K562 (cell line): ENCODE results near the gene MXRA7. TPM values are rescaled to one million over a fixed set of nuclear protein-coding genes. Genes with fewer than 3 reads are reported as not detected.

Experiments
- BACH1 ChIP-seq: fragments of 200-800 bp; sonication (Bioruptor generic); IDR thresholded peaks from 2 replicates; pipeline ENCODE4 v1.6.1; 2016; ENCODE audit warnings: missing genetic modification characterization, missing compliant biosample characterization
- E2F3 ChIP-seq: fragments of 250-450 bp; sonication (Bioruptor Pico); IDR thresholded peaks from 2 replicates; pipeline ENCODE4 v1.4.0; 2020; ENCODE audit warnings: mild to moderate bottlenecking
- EP300 ChIP-seq: IDR thresholded peaks from 2 replicates; pipeline ENCODE4 v1.6.1; 2012; ENCODE audit warnings: low read length, improper control_type of control experiment
- EZH2 ChIP-seq: IDR thresholded peaks from 2 replicates; pipeline ENCODE4 v1.6.1; 2012; ENCODE audit warnings: low read depth, mild to moderate bottlenecking, inconsistent platforms, low read length, borderline replicate concordance
- MED1 ChIP-seq: sonication (generic); formaldehyde crosslinking; IDR thresholded peaks from 2 replicates; pipeline ENCODE4 v1.8.1; 2023; ENCODE audit warnings: missing genetic modification reagents, borderline replicate concordance
- MEF2A ChIP-seq: IDR thresholded peaks from 2 replicates; pipeline ENCODE4 v1.6.1; 2011; ENCODE audit warnings: low read depth, mild to moderate bottlenecking, low read length, moderate library complexity; ENCODE audit not compliant: control insufficient read depth
- PCBP2 ChIP-seq: fragments of 200-400 bp; formaldehyde crosslinking; IDR thresholded peaks from 2 replicates; pipeline ENCODE4 v1.6.1; 2018; ENCODE audit warnings: low read length, low read depth, mild to moderate bottlenecking, moderate library complexity; ENCODE audit not compliant: poor library complexity, severe bottlenecking
- RAD21 ChIP-seq, 2 experiments: fragments of 250-450 bp in 1 of 2; fragments of 450-650 bp in 1 of 2; sonication (Bioruptor Pico) in 1 of 2; formaldehyde crosslinking in 1 of 2; IDR thresholded peaks in 1 of 2; conservative IDR thresholded peaks in 1 of 2; 2 replicates each; pipeline versions ENCODE4 v1.4.0 to v1.8.0; 2020 to 2022; ENCODE audit warnings: mild to moderate bottlenecking in 2 of 2, moderate library complexity in 1 of 2
- RUNX1 ChIP-seq: sonication (generic); IDR thresholded peaks from 2 replicates; pipeline ENCODE4 v1.6.1; 2016; ENCODE audit warnings: antibody characterized with exemption, low read depth
- SIRT6 ChIP-seq: IDR thresholded peaks from one replicate; pipeline ENCODE4 v1.6.1; 2012; ENCODE audit warnings: low read depth, mild to moderate bottlenecking, control low read depth, inconsistent platforms, low read length, moderate library complexity
- SOX6 ChIP-seq: fragments of 450-650 bp; IDR thresholded peaks from 2 replicates; pipeline ENCODE4 v1.6.1; 2014; ENCODE audit warnings: mild to moderate bottlenecking
- SUPT5H ChIP-seq: fragments of 450-650 bp; IDR thresholded peaks from 2 replicates; pipeline ENCODE4 v1.6.1; 2016
- TCF7L2 ChIP-seq: fragments of 150-350 bp; IDR thresholded peaks from 2 replicates; pipeline ENCODE4 v1.6.1; 2016; ENCODE audit warnings: low read depth, mild to moderate bottlenecking, low read length, moderate library complexity
- polyA plus RNA-seq, 8 experiments: library from polyadenylated mRNA; depleted of rRNA in 4 of 8; stranded (reverse) in 5 of 8; unstranded in 3 of 8; fragments of >200 nt; fragmentation: Nextera tagmentation in 2 of 8; fragmentation: Illumina TruSeq in 1 of 8; extraction: Ambion mirVana in 2 of 8; extraction: Trizol in 1 of 8; gene quantifications; 2 replicates each; pipeline versions ENCODE4 v1.2.1 to v1.2.3, GENCODE V29; 2011 to 2014; ENCODE audit warnings: inconsistent platforms in 1 of 8, missing spikeins in 1 of 8
- total RNA-seq, 7 experiments: library from RNA; depleted of rRNA in 6 of 7; stranded (reverse); fragments of >200 nt in 6 of 7; fragmentation: Illumina TruSeq in 2 of 7; extraction: Trizol in 2 of 7; gene quantifications; 2 replicates each; pipeline versions ENCODE4 v1.2.1 to v1.2.3, GENCODE V29; 2011 to 2021; ENCODE audit warnings: low replicate concordance in 1 of 7
- TF ChIP-seq, protein P1 (sequence below): sonication (generic); formaldehyde crosslinking; IDR thresholded peaks from 2 replicates; pipeline ENCODE4 v1.8.0; 2023; ENCODE audit warnings: mild to moderate bottlenecking, missing genetic modification reagents
- TF ChIP-seq, protein P2 (sequence below): sonication (generic); formaldehyde crosslinking; IDR thresholded peaks from 2 replicates; pipeline ENCODE4 v1.8.0; 2022; ENCODE audit warnings: missing genetic modification reagents, mild to moderate bottlenecking, borderline replicate concordance
- TF ChIP-seq, protein P3 (sequence below): fragments of 450-650 bp; formaldehyde crosslinking; IDR thresholded peaks from 2 replicates; pipeline ENCODE4 v1.4.0; 2020; ENCODE audit warnings: mild to moderate bottlenecking, moderate library complexity
- TF ChIP-seq, protein P4 (sequence below): fragments of 450-650 bp; IDR thresholded peaks from 2 replicates; pipeline ENCODE4 v1.6.1; 2018; ENCODE audit warnings: mild to moderate bottlenecking, low read depth; ENCODE audit not compliant: partially characterized antibody
- TF ChIP-seq, protein P5 (sequence below): fragments of 250-450 bp; sonication (Bioruptor Pico); IDR thresholded peaks from 2 replicates; pipeline ENCODE4 v1.8.0; 2022; ENCODE audit warnings: moderate library complexity, mild to moderate bottlenecking, inconsistent platforms
- TF ChIP-seq, protein P6 (sequence below): fragments of 450-650 bp; formaldehyde crosslinking; IDR thresholded peaks from 2 replicates; pipeline ENCODE4 v1.4.0; 2020; ENCODE audit warnings: mild to moderate bottlenecking, moderate library complexity

MXRA7 gene
- total and polyA plus RNA-seq, 9 of the 15 experiments (the other 6 are each of a cell fraction or from before 2014, with no cell fraction given), result 2.6 to 38.4 (median 14.3) TPM

DNA sequence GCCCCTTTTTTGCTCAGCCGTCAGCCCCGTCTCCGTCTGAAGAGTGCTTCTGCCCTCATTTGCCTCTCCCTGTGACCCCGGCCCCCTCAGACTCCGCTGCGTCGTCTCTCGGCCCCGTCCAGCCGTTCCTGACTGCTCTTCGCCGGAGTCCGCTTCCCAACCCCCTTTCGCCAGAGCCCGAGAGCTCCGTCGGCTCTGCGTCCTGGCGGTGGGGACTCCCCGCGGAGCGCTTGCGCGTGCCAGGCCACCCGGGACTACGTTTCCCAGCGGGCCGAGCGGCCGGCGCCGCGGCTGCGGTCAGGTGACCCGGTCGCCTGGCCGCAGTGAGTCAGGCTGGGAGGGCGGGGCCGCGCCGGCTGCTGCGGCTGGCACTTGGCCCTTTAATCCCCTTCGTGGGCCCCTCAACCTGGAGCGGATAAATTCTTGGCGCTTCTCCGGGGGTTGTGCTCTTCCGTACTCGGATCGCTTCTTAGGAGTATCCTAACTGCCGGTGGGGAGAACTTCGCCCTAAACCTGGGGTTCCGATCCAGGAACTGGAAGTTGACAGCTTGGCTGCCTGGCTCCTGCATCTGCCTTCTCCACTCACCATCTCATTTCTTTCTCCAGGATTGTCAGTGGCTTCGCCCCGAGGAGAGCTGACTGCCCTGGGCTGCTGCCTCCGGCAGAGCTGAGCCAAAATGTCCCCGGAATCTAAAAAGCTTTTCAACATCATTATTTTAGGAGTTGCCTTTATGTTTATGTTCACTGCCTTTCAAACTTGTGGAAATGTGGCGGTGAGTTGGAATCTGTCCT is 27.1 kb upstream of the MXRA7 start, which contains the start of gene MFSD11 (continued):
- no peak; the same call in 1 of the 2 replicates for TF ChIP-seq EP300
- no peak for TF ChIP-seq MED1 (CRISPR knock-in tag)
- TF ChIP-seq BACH1 (tag), result no peak
- no peak for TF ChIP-seq MEF2A
- TF ChIP-seq, protein P1, sequence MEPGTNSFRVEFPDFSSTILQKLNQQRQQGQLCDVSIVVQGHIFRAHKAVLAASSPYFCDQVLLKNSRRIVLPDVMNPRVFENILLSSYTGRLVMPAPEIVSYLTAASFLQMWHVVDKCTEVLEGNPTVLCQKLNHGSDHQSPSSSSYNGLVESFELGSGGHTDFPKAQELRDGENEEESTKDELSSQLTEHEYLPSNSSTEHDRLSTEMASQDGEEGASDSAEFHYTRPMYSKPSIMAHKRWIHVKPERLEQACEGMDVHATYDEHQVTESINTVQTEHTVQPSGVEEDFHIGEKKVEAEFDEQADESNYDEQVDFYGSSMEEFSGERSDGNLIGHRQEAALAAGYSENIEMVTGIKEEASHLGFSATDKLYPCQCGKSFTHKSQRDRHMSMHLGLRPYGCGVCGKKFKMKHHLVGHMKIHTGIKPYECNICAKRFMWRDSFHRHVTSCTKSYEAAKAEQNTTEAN, result no peak
- TF ChIP-seq, protein P2, sequence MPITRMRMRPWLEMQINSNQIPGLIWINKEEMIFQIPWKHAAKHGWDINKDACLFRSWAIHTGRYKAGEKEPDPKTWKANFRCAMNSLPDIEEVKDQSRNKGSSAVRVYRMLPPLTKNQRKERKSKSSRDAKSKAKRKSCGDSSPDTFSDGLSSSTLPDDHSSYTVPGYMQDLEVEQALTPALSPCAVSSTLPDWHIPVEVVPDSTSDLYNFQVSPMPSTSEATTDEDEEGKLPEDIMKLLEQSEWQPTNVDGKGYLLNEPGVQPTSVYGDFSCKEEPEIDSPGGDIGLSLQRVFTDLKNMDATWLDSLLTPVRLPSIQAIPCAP (CRISPR knock-in tag), result no peak
- TF ChIP-seq SOX6, result peak; percentile 12; the same call in 1 of the 2 replicates
- TF ChIP-seq SIRT6, result no peak
- TF ChIP-seq, protein P3, sequence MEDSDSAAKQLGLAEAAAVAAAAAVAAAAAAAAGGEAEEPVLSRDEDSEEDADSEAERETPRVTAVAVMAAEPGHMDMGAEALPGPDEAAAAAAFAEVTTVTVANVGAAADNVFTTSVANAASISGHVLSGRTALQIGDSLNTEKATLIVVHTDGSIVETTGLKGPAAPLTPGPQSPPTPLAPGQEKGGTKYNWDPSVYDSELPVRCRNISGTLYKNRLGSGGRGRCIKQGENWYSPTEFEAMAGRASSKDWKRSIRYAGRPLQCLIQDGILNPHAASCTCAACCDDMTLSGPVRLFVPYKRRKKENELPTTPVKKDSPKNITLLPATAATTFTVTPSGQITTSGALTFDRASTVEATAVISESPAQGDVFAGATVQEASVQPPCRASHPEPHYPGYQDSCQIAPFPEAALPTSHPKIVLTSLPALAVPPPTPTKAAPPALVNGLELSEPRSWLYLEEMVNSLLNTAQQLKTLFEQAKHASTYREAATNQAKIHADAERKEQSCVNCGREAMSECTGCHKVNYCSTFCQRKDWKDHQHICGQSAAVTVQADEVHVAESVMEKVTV (CRISPR knock-in tag), result no peak
- TF ChIP-seq E2F3 (CRISPR knock-in tag), result no peak
- TF ChIP-seq TCF7L2, result no peak
- TF ChIP-seq, protein P4, sequence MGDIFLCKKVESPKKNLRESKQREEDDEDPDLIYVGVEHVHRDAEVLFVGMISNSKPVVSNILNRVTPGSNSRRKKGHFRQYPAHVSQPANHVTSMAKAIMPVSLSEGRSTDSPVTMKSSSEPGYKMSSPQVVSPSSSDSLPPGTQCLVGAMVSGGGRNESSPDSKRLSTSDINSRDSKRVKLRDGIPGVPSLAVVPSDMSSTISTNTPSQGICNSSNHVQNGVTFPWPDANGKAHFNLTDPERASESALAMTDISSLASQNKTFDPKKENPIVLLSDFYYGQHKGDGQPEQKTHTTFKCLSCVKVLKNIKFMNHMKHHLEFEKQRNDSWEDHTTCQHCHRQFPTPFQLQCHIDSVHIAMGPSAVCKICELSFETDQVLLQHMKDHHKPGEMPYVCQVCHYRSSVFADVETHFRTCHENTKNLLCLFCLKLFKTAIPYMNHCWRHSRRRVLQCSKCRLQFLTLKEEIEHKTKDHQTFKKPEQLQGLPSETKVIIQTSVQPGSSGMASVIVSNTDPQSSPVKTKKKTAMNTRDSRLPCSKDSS, result no peak
- no peak for TF ChIP-seq RUNX1
- TF ChIP-seq, protein P5, sequence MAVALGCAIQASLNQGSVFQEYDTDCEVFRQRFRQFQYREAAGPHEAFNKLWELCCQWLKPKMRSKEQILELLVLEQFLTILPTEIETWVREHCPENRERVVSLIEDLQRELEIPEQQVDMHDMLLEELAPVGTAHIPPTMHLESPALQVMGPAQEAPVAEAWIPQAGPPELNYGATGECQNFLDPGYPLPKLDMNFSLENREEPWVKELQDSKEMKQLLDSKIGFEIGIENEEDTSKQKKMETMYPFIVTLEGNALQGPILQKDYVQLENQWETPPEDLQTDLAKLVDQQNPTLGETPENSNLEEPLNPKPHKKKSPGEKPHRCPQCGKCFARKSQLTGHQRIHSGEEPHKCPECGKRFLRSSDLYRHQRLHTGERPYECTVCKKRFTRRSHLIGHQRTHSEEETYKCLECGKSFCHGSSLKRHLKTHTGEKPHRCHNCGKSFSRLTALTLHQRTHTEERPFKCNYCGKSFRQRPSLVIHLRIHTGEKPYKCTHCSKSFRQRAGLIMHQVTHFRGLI (CRISPR knock-in tag), result 0 out of 2 replicates have a peak, but pooled peaks have one; percentile 22
- TF ChIP-seq EZH2, result no peak
- TF ChIP-seq, protein P6, sequence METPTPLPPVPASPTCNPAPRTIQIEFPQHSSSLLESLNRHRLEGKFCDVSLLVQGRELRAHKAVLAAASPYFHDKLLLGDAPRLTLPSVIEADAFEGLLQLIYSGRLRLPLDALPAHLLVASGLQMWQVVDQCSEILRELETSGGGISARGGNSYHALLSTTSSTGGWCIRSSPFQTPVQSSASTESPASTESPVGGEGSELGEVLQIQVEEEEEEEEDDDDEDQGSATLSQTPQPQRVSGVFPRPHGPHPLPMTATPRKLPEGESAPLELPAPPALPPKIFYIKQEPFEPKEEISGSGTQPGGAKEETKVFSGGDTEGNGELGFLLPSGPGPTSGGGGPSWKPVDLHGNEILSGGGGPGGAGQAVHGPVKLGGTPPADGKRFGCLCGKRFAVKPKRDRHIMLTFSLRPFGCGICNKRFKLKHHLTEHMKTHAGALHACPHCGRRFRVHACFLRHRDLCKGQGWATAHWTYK, result no peak
- no peak for TF ChIP-seq PCBP2
- TF ChIP-seq RAD21 (CRISPR knock-in tag; conservative IDR thresholded peaks at IDR 0.05 in 1 of 2, IDR thresholded peaks at IDR 0.05 in 1 of 2), result 0 out of 4 replicates have a peak, but pooled peaks of 1 of the 2 experiments have one; percentile 3
- peak; percentile 63 for TF ChIP-seq SUPT5H
